ENCODE data around the gene BTD.
"Not testable (repeated sequence)": the region's sequence is repeated elsewhere in the genome, so short reads cannot be mapped to it uniquely, and the experiment has no call there.

The BTD gene

DNA sequence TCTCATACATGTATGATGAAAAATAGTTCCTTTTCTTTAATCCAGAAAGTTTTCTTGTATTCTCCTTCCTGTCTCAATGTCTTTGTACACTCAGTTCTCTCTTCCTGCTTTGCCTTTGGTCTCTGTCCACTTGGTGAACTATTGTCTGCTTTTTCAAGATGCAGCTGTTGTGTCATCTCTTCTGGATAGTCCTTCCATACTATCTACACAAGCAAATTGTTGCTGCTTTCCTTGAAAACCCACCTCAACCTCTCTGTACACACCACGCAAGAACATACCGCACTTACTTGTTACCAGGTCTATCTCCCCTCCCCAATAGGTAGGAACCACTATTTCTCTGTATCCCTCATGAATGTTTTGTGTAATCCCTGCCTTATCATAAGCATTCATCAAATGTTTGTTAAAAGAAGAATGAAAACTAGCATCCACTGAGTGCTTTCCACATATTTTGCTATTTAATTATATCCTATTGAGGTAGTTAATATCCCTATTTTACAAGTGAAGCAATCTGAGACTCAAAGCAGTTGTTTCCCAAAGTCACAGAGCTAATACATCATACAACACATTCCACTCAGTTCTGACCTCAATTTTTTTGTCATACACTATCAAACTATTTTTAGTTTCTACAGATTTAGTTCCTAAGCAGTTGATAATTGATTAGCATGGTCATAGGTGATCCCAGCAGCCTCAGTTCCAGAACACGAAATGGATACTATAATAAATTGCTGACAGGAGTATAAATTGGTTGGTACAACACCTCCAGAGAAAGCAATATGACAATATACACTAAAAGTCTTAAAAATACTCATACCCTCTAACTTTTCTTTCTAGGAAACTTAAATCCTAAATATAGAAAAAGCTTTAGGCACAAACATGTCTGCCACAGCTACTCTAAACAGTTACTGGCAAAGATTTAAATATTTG, 19.8 kb upstream of the BTD start:
- DNase-seq = no peak
- TF ChIP-seq POLR2A (IDR thresholded peaks at IDR 0.05; ENCODE audit: low read length) (no peak), GATA1 (IDR thresholded peaks at IDR 0.05; ENCODE audit: low read depth, low read length) (no peak)

DNA sequence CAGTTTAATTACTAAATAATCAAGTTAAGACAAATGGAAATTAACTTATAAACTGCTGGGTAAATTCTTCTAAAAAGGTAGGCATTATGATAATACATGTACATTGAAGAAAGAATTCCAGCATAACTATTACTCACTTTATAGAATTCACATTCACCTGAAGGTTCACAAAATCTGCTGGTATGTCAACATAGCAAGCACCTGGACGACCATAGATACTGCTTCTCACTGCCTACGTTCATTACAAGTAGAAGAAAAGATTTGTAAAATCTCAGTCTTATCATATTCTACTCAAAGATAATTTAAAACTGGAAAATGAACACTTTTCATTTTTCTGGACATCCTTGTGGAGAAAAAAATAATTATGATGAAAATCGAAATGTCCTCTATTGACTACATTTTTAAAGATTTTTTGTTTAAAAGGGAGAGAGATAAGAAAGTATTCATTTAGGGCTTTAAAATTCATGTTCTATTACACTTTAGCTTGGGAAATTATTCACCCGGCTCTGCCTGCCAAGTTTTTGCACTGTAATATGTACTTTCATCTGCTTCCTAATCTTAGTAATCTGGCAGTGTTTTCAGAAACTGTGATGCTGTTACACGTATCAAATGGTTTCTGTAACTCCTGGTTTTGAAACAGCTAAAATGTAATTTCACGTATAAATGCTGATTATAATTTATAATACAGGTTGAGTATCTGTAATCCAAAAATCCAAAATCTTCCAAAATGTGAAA, 16.3 kb upstream of the BTD start:
- DNase-seq = no peak
- TF ChIP-seq POLR2A (IDR thresholded peaks at IDR 0.05; ENCODE audit: low read length) (no peak), GATA1 (IDR thresholded peaks at IDR 0.05; ENCODE audit: low read depth, low read length) (no peak)

DNA sequence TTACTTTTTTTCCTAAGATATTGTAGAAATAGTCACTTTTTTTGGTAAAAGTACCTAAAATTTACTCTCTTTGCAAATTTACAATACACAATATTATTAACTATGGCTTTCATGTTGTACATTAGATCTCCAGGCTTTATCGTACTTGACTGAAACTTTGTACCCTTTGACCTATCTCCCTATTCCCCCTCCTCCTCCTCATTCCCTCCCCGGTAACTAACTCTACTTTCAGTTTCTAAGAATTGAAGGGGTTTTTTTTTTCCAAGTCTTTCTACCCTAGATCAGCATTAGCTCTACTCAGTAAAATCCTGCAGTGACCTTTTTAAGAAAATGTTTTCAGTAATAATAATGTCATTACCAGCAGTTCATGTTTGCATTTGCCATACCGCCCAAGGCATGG, 10.3 kb upstream of the BTD start:
- TF ChIP-seq POLR2A (IDR thresholded peaks at IDR 0.05; ENCODE audit: low read length) = no peak
- DNase-seq = no peak

DNA sequence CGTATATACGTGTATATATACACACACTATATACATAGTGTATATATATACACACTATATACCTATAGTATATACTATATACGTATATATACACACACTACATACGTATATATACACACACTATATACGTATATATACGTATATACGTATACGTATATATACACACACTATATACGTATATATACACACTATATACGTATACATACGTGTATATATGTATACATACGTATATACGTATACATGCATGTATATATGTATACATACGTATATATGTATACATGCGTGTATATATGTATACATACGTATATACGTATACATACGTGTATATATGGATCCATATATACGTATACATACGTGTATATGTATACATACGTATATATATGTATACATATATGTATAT, 9.6 kb upstream of the BTD start:
- no peak for DNase-seq
- TF ChIP-seq POLR2A (IDR thresholded peaks at IDR 0.05; ENCODE audit: low read length) (no peak), GATA1 (IDR thresholded peaks at IDR 0.05; ENCODE audit: low read depth, low read length) (no peak)

DNA sequence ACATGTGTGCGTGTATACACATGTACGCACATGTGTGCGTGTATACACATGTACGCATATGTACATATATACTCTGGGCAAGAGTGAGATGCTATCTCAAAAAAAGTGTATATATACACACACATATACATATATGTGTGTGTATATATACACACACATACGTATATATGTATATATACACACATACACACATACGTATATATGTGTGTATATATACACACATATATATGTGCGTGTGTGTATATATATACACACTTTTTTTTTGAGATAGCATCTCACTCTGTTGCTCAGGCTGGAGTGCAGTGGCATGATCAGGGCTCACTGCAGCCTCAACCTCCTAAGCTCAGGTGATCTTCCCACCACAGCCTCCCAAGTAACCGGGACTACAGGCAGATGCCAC, 8.6 kb upstream of the BTD start:
- DNase-seq = no peak
- no peak for TF ChIP-seq POLR2A (IDR thresholded peaks at IDR 0.05; ENCODE audit: low read length)
- no peak for TF ChIP-seq GATA1 (IDR thresholded peaks at IDR 0.05; ENCODE audit: low read depth, low read length)

DNA sequence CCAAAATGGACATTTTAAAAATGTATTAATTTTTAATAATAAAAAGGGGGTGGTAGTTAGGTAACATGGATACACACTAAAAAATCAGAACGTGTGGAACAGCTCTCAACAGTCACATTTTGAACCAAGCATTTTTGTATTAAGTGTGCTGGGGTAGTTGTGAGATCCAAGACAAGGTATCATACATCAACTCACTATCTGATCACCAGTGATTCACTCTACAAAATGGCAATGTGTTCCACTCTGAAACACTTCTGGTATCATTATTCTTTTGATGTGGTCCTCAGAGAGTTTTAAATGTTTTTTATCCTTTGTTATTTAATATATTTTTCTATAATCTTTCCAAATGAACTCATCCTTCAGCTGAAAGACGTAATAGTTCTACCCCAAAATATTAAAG, 5.6 kb upstream of the BTD start:
- no peak for DNase-seq
- TF ChIP-seq POLR2A (IDR thresholded peaks at IDR 0.05; ENCODE audit: low read length) = no peak
- TF ChIP-seq GATA1 (IDR thresholded peaks at IDR 0.05; ENCODE audit: low read depth, low read length) = no peak

DNA sequence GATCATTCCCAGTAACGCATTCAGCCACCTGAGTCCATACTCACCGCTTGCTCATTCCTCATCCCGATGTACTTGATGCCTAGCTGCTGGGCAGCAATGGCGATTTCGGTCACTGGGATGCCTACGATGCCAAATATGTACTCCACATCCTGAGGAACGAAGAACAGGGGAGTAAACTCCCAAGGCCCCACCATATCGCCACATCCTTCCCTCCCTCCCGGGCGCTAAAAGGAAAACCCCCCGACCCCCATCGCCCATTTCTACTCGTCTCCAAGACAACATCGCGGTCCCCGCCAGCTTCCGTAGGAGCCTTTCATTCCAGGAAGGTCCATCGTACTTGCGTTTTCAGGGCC, 523 bp upstream of the BTD start:
- no peak for DNase-seq
- TF ChIP-seq POLR2A (IDR thresholded peaks at IDR 0.05; ENCODE audit: low read length) = no peak
- TF ChIP-seq GATA1 (IDR thresholded peaks at IDR 0.05; ENCODE audit: low read depth, low read length) = no peak

DNA sequence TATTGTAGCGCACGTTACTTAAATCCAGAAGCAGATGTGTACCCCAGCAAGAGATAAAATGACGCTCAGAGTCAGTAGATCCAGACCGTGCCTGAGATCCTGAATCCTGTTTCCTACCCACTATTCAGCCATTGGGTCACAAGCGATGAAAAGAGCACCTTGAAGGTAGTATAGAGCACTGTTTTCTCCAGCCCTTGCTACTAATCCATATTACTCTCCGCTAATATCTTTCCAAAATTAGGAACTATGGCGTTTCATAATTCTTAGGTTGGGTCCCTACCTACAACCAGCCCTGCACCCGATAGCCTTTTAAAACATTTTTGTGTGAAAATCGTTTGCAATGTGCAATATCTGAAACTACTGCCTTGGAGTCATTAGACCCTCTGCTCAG, 596 bp downstream of the BTD start:
- TF ChIP-seq POLR2A (IDR thresholded peaks at IDR 0.05; ENCODE audit: low read length) (peak; percentile 75), GATA1 (IDR thresholded peaks at IDR 0.05; ENCODE audit: low read depth, low read length) (no peak)
- DNase-seq = no peak

DNA sequence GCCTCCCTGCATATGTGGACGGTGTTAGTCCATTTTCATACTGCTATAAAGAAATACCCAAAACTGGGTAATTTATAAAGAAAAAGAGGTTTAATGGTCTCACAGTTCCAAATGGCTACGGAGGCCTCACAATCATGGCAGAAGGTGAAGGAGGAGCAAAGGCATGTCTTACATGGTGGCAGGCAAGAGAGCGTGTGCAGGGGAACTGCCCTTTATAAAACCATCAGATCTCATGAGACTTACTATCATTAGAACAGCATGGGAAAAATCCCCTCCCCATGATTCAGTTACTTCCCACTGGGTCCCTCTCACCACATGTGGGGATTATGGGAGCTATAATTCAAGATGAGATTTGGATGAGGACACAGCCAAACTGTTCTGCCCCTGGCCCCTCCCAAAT, 1.3 kb downstream of the BTD start:
- not testable (repeated sequence) for DNase-seq

DNA sequence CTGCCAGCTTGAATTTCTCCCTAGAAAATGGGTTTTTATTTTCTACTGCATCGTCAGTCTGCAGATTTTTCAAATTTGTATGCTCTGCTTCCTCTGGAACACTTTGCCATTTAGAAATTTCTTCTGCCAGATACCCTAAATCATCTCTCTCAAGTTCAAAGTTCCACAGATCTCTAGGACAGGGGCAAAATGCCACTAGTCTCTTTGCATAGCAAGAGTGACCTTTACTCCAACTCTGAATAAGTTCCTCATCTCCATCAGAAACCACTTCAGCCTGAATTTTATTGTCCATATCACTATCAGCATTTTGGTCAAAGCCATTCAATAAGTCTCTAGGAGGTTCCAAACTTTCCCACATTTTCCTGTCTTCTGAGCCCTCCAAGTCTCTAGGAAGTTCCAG, 3.0 kb downstream of the BTD start:
- not testable (repeated sequence) for DNase-seq

DNA sequence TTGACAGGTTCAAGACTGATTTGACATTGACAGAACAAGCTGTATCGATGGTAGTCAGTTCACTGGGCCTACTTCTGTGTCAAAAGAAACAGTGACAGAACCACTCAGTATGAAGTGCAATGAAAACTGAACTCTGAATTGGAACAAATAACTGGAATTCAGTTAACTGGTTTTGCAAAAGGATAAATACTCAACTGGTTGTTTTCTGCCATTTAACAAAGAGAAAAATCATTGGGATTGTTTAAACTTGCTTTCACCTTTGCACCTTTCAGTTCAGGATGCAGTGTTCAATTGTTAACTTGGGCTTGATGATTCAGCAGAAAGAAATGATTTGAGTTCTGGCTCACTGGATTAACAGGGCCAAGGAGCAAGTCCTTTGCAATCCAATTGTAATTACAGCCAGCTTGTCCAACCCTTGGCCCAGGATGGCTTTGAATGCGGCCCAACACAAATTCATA, 4.9 kb downstream of the BTD start:
- no peak for DNase-seq
- TF ChIP-seq GATA1 (IDR thresholded peaks at IDR 0.05; ENCODE audit: low read depth, low read length) = no peak
- no peak for TF ChIP-seq POLR2A (IDR thresholded peaks at IDR 0.05; ENCODE audit: low read length)

DNA sequence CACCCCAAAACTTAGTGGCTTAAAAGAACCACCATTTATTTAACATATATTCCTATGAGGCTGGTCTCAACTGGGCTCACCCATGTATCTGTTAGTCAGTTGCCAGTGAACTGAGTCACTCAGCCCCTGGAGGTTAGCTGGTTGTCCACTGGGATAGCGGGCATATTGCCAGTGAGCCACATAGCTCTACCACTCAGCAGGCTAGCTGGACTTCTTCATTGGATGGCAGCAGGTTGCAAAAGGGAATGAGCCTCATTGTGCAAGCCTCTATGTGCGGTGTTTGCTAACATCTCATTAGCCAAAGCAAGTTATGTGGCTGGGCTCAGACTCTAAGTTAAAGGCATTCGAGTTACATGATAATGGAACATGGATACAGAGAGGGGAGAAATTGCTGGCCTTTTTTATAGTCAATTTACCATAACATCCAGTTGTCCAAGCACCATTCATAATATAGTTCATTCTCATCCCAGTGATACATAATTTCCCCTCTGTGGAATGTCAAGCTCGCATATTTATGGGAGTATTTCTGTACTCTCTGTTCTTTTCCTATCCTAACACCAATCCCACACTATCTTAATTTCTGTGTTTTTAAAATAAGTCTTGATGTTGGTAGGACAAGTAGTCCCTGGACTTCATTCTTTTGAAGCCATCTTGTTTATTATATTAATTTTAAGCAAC, 8.7 kb downstream of the BTD start:
- no peak for TF ChIP-seq GATA1 (IDR thresholded peaks at IDR 0.05; ENCODE audit: low read depth, low read length)
- TF ChIP-seq POLR2A (IDR thresholded peaks at IDR 0.05; ENCODE audit: low read length) = no peak
- peak in 1 of 2 experiments; percentile 4 for DNase-seq

DNA sequence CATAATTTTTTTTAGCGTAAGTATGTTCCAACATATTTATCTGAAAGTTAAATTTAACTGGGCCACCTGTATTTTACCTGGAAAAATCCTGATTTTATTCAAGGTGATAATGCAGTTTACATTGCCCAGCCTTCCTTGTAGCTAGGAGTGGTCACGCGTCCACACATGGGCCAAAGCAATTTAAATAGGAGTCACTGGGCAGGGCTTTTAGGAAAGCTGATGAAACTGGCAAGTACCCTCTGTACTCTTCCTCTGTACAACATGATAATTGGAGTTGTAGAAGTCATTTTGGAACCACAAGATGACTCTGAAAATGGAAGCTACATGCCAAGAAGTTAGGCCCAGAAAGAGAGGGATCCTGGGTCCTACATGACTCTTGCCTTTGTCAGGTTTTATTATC, 9.5 kb downstream of the BTD start:
- TF ChIP-seq GATA1 (IDR thresholded peaks at IDR 0.05; ENCODE audit: low read depth, low read length) (no peak), POLR2A (IDR thresholded peaks at IDR 0.05; ENCODE audit: low read length) (no peak)
- DNase-seq = no peak

DNA sequence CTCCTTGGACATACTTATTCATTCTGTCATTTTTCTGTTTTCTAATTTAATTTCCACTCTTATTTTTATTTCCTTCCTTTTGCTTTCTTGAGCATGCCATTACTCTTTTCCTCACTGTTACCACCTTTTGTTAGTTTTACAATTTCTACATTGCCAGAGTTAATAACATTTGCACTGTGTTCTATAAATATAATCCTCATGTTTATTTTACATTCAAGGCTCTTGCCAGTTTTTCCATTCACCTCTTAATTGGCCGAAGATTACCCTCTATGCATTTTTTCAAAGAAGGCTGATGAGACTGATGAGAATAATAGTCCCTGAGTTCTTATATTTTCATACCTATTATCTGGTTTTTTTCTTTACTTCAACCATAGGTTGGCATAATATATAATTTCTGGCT, 10.5 kb downstream of the BTD start:
- TF ChIP-seq POLR2A (IDR thresholded peaks at IDR 0.05; ENCODE audit: low read length) (no peak), GATA1 (IDR thresholded peaks at IDR 0.05; ENCODE audit: low read depth, low read length) (no peak)
- DNase-seq = no peak

DNA sequence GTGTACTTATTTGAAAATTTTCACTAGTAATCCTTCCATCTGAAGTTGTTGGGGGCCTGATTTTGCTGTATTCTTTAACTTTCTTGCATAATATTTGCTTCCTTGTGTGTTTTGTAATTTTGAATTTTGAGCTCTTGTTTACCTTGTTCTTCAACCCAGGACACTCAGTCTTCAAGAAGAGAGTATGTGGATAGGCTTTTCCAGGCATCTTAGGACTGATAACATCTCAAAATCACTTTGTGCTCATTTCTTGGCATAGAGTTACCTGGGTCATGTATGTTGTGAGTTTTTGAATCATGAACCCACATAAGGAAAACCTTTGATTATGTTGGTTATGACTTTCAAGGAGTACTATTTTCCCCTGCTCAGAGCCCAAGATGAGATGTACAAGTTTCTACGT, 13.4 kb downstream of the BTD start:
- DNase-seq = no peak
- TF ChIP-seq GATA1 (IDR thresholded peaks at IDR 0.05; ENCODE audit: low read depth, low read length) (no peak), POLR2A (IDR thresholded peaks at IDR 0.05; ENCODE audit: low read length) (no peak)

Measured in erythroblast (primary cell).